GM12878 (cell line): ENCODE data around the gene SCRT2. TPM values are rescaled to one million over a fixed set of nuclear protein-coding genes. Genes with fewer than 3 reads are reported as not detected.

ENCODE experiments used
- ATAC-seq: fragments of 200-7000 bp; cut with Tn5 transposase; 3 replicates; pipeline ENCODE4 v1.9.1; 2020; ENCODE audit warnings: mild to moderate bottlenecking, moderate library complexity
- BruUV-seq: library from RNA; stranded (reverse); fragments of 400-500 nt; replicated peaks from 2 replicates; lab custom pipeline; 2021; lab: Mats Ljungman, UMichigan
- CTCF ChIA-PET: fragments of 300-600 bp; sonication (Branson Sonifier 250); formaldehyde crosslinking; extraction: SDS; loops from one replicate; lab custom pipeline; 2021; ENCODE audit warnings: inconsistent platforms; lab: Yijun Ruan, JAX
- POLR2A ChIA-PET: fragments of 350-600 bp; formaldehyde crosslinking; extraction: SDS; loops from one replicate; lab custom pipeline; 2021; ENCODE audit warnings: inconsistent platforms; lab: Charles Lee
- RAD21 ChIA-PET: fragments of 300-600 bp; sonication (Branson Sonifier 250); formaldehyde crosslinking; loops from one replicate; lab custom pipeline; 2023; ENCODE audit warnings: antibody characterized with exemption; ENCODE audit not compliant: unreplicated experiment; lab: Charles Lee
- SMC1A ChIA-PET: fragments of 300-600 bp; sonication (Branson Sonifier 250); formaldehyde crosslinking; loops from one replicate; lab custom pipeline; 2023; ENCODE audit not compliant: unreplicated experiment, uncharacterized antibody; lab: Charles Lee
- DNase-seq: peaks from one replicate; pipeline ENCODE4 v3.0.0-alpha.2; 2011; ENCODE audit warnings: low read depth, low spot score
- FAIRE-seq: peaks from 3 replicates; lab custom pipeline; 2011; peaks lifted over from hg19 to GRCh38; lab: Jason Lieb, UNC
- H2AFZ ChIP-seq: 2 replicates; pipeline ENCODE4 v1.6.0; 2011; ENCODE audit warnings: low read depth, low read length, control low read depth; ENCODE audit not compliant: control insufficient read depth
- H3K27ac ChIP-seq: 2 replicates; pipeline ENCODE4 v1.5.1; 2011; ENCODE audit warnings: control low read depth; ENCODE audit not compliant: control insufficient read depth, insufficient read depth
- H3K27me3 ChIP-seq, 2 experiments: replicated peaks in 1 of 2; 2 replicates each; pipeline versions ENCODE4 v1.6.0 to v1.6.1; 2011; ENCODE audit warnings: low read length in 1 of 2; ENCODE audit not compliant: control insufficient read depth in 2 of 2, insufficient read depth in 2 of 2
- H3K36me3 ChIP-seq, 2 experiments: 2 replicates each; pipeline ENCODE4 v1.5.1; 2011; ENCODE audit warnings: low read length in 1 of 2; ENCODE audit not compliant: control insufficient read depth in 2 of 2, insufficient read depth in 2 of 2
- H3K4me1 ChIP-seq: 2 replicates; pipeline ENCODE4 v1.6.1; 2011; ENCODE audit warnings: mild to moderate bottlenecking, low read length, moderate library complexity, mixed read lengths; ENCODE audit not compliant: control insufficient read depth, insufficient read depth
- H3K4me2 ChIP-seq: 2 replicates; pipeline ENCODE4 v1.6.0; 2011; ENCODE audit warnings: control low read depth; ENCODE audit not compliant: control insufficient read depth, insufficient read depth
- H3K4me3 ChIP-seq: fragments of 200-600 bp; sonication (generic); 2 replicates; pipeline ENCODE4 v1.5.1; 2016
- H3K79me2 ChIP-seq: 2 replicates; pipeline ENCODE4 v1.6.0; 2011; ENCODE audit warnings: low read length; ENCODE audit not compliant: control insufficient read depth, insufficient read depth
- H3K9ac ChIP-seq: 2 replicates; pipeline ENCODE4 v1.8.0; 2011; ENCODE audit warnings: low read length, control low read depth, mixed read lengths; ENCODE audit not compliant: control insufficient read depth, insufficient read depth
- H3K9me3 ChIP-seq: replicated peaks from 3 replicates; pipeline ENCODE4 v1.5.1; 2011; ENCODE audit warnings: mild to moderate bottlenecking, low read length; ENCODE audit not compliant: control insufficient read depth, insufficient read depth
- H4K20me1 ChIP-seq: 2 replicates; pipeline ENCODE4 v1.6.0; 2011; ENCODE audit not compliant: control insufficient read depth, insufficient read depth
- DPF2 ChIP-seq: fragments of 450-650 bp; IDR thresholded peaks from 2 replicates; pipeline ENCODE4 v1.6.1; 2017; ENCODE audit warnings: mild to moderate bottlenecking
- FOXK2 ChIP-seq: fragments of 450-650 bp; IDR thresholded peaks from 2 replicates; pipeline ENCODE4 v1.6.1; 2017; ENCODE audit warnings: mild to moderate bottlenecking, moderate library complexity
- GATAD2B ChIP-seq: fragments of 450-650 bp; conservative IDR thresholded peaks from 2 replicates; pipeline ENCODE4 v1.6.1; 2017; ENCODE audit warnings: low read depth, mild to moderate bottlenecking, moderate library complexity
- HCFC1 ChIP-seq: fragments of 150-350 bp; IDR thresholded peaks from 2 replicates; pipeline ENCODE4 v1.6.1; 2014; ENCODE audit warnings: low read length
- MEF2A ChIP-seq: IDR thresholded peaks from 2 replicates; pipeline ENCODE4 v1.6.1; 2011; ENCODE audit warnings: low read depth, mild to moderate bottlenecking, low read length, moderate library complexity; ENCODE audit not compliant: insufficient read depth
- NFXL1 ChIP-seq: fragments of 450-650 bp; IDR thresholded peaks from 2 replicates; pipeline ENCODE4 v1.6.1; 2017; ENCODE audit warnings: antibody characterized with exemption, mild to moderate bottlenecking, borderline replicate concordance
- SIX5 ChIP-seq: IDR thresholded peaks from 2 replicates; pipeline ENCODE4 v1.6.1; 2011; ENCODE audit warnings: mild to moderate bottlenecking, low read depth, low read length, moderate library complexity; ENCODE audit not compliant: severe bottlenecking
- ZBED1 ChIP-seq: IDR thresholded peaks from 2 replicates; pipeline ENCODE4 v1.6.1; 2016; ENCODE audit warnings: borderline replicate concordance
- ZNF622 ChIP-seq: fragments of 450-650 bp; IDR thresholded peaks from 2 replicates; pipeline ENCODE4 v1.6.1; 2017; ENCODE audit warnings: mild to moderate bottlenecking, inconsistent platforms
- WGBS: methylation state at CpG from one replicate; pipeline ENCODE4 v1.1.6; 2016; ENCODE audit warnings: low lambda C conversion rate; ENCODE audit not compliant: insufficient replicate concordance, insufficient coverage; ENCODE audit errors: missing lambda C conversion rate; 5-methylcytosine and 5-hydroxymethylcytosine counted together
- in situ Hi-C: fragments of 300-500 bp; cut with MboI; formaldehyde crosslinking; loops from 9 replicates; pipeline ENCODE4 v1.14.3; 2018; ENCODE audit warnings: mixed read lengths
- intact Hi-C: fragments of 100-400 bp; cut with micrococcal nuclease; formaldehyde crosslinking; loops from one replicate; pipeline ENCODE4 v1.14.2; 2022; ENCODE audit not compliant: unreplicated experiment
- polyA plus RNA-seq, 11 experiments: library from polyadenylated mRNA; depleted of rRNA in 4 of 11; unstranded in 6 of 11; stranded (reverse) in 5 of 11; fragments of >200 nt; fragmentation: Nextera tagmentation in 4 of 11; fragmentation: Illumina TruSeq in 1 of 11; extraction: Ambion mirVana in 4 of 11; extraction: Trizol in 1 of 11; gene quantifications; 1 replicate in 1 of 11; 2 replicates in 10 of 11; pipeline versions ENCODE4 v1.2.1 to v1.2.3, GENCODE V29; 2011 to 2016; ENCODE audit warnings: inconsistent platforms in 2 of 11, missing spikeins in 2 of 11, low read depth in 1 of 11
- total RNA-seq, 4 experiments: library from RNA; depleted of rRNA in 3 of 4; stranded (reverse); fragments of >200 nt in 3 of 4; fragmentation: Illumina TruSeq in 1 of 4; extraction: Trizol in 1 of 4; gene quantifications; 2 replicates each; pipeline versions ENCODE4 v1.2.1 to v1.2.3, GENCODE V29; 2013 to 2021
- TF ChIP-seq, protein P1 (sequence below): IDR thresholded peaks from 2 replicates; pipeline ENCODE4 v1.6.1; 2012; ENCODE audit warnings: mild to moderate bottlenecking, low read depth, low read length
- TF ChIP-seq, protein P2 (sequence below): IDR thresholded peaks from 2 replicates; pipeline ENCODE4 v1.6.1; 2011; ENCODE audit warnings: low read depth, low read length, improper control_type of control experiment, borderline replicate concordance
- TF ChIP-seq, protein P3 (sequence below): fragments of 450-650 bp; IDR thresholded peaks from 2 replicates; pipeline ENCODE4 v1.6.1; 2014; ENCODE audit warnings: mild to moderate bottlenecking
- TF ChIP-seq, protein P4 (sequence below): fragments of 150-350 bp; IDR thresholded peaks from 2 replicates; pipeline ENCODE4 v1.6.1; 2016; ENCODE audit warnings: low read depth, low read length

SCRT2 gene
- total and polyA plus RNA-seq, 10 of the 15 experiments (the other 5 are each of a cell fraction or from before 2014, with no cell fraction given), result not detected

DNA sequence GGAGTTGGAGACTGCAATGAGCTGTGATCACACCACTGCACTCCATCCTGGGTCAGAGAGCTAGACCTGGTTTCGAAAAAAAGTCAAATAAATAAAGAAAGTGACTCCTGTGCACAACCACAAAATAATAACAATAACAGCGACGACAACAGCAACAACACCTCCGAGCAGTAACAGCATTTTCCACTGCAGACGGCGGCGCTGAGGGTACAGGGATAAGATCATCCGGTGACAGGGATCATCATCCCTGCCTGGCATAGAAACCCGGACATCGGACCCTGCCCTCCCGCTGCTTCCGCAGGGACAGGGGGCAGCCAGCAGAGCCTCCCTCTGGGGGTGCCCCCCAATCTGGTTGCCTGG lies 34.1 kb downstream of the SCRT2 start (continued):
- TF ChIP-seq, protein P1, sequence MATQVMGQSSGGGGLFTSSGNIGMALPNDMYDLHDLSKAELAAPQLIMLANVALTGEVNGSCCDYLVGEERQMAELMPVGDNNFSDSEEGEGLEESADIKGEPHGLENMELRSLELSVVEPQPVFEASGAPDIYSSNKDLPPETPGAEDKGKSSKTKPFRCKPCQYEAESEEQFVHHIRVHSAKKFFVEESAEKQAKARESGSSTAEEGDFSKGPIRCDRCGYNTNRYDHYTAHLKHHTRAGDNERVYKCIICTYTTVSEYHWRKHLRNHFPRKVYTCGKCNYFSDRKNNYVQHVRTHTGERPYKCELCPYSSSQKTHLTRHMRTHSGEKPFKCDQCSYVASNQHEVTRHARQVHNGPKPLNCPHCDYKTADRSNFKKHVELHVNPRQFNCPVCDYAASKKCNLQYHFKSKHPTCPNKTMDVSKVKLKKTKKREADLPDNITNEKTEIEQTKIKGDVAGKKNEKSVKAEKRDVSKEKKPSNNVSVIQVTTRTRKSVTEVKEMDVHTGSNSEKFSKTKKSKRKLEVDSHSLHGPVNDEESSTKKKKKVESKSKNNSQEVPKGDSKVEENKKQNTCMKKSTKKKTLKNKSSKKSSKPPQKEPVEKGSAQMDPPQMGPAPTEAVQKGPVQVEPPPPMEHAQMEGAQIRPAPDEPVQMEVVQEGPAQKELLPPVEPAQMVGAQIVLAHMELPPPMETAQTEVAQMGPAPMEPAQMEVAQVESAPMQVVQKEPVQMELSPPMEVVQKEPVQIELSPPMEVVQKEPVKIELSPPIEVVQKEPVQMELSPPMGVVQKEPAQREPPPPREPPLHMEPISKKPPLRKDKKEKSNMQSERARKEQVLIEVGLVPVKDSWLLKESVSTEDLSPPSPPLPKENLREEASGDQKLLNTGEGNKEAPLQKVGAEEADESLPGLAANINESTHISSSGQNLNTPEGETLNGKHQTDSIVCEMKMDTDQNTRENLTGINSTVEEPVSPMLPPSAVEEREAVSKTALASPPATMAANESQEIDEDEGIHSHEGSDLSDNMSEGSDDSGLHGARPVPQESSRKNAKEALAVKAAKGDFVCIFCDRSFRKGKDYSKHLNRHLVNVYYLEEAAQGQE, result no peak
- TF ChIP-seq NFXL1 (no peak), ZBED1 (no peak), DPF2 (no peak)
- TF ChIP-seq, protein P2, sequence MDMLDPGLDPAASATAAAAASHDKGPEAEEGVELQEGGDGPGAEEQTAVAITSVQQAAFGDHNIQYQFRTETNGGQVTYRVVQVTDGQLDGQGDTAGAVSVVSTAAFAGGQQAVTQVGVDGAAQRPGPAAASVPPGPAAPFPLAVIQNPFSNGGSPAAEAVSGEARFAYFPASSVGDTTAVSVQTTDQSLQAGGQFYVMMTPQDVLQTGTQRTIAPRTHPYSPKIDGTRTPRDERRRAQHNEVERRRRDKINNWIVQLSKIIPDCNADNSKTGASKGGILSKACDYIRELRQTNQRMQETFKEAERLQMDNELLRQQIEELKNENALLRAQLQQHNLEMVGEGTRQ, result no peak

DNA sequence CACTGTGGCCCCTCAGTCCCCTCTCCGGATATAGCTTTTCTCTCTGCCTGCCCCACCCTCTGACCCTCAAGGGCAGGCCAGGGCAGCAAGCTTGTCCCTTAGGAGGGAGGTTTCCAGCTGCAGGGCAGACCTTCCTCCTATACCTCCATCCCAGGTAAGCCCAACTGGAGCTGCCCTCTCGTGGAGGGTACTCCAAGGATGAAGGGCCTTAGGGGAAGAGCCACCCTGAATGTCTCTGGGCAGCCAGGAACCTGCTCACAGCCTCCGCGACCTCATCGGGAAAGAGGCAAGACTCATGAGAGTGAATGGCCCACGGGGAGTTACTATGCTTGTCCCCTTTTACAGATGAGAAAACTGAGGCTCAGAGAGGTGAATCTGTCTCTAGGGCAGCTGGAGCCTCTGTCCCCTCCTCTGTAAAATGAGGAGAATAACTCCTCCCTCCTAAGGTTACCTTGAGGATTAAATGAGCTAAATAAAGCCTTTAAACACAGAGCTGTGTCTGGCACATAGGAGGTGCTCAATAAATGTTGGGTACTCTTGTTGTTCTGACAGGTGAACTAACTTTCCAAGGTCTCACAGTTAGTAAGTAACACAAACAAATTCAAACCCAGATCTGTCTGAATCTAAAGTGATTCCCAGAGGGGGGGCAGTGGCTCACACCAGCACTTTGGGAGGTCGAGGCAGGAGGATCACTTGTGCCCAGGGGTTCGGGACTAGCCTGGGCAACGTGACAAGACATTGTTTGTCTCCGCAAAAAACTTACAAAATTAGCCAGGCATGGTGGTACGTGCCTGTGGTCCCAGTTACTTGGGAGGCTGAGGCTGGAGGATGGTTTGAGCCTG lies 34.7 kb downstream of the SCRT2 start:
- POLR2A ChIA-PET, result no interaction called here
- FAIRE-seq, result no peak
- intact Hi-C loops, result no loop called here
- TF ChIP-seq SIX5 (no peak), HCFC1 (no peak), DPF2 (no peak), ZNF622 (no peak), GATAD2B (no peak), MEF2A (no peak), FOXK2 (no peak)
- TF ChIP-seq, protein P3, sequence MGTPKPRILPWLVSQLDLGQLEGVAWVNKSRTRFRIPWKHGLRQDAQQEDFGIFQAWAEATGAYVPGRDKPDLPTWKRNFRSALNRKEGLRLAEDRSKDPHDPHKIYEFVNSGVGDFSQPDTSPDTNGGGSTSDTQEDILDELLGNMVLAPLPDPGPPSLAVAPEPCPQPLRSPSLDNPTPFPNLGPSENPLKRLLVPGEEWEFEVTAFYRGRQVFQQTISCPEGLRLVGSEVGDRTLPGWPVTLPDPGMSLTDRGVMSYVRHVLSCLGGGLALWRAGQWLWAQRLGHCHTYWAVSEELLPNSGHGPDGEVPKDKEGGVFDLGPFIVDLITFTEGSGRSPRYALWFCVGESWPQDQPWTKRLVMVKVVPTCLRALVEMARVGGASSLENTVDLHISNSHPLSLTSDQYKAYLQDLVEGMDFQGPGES, result no peak
- TF ChIP-seq, protein P4, sequence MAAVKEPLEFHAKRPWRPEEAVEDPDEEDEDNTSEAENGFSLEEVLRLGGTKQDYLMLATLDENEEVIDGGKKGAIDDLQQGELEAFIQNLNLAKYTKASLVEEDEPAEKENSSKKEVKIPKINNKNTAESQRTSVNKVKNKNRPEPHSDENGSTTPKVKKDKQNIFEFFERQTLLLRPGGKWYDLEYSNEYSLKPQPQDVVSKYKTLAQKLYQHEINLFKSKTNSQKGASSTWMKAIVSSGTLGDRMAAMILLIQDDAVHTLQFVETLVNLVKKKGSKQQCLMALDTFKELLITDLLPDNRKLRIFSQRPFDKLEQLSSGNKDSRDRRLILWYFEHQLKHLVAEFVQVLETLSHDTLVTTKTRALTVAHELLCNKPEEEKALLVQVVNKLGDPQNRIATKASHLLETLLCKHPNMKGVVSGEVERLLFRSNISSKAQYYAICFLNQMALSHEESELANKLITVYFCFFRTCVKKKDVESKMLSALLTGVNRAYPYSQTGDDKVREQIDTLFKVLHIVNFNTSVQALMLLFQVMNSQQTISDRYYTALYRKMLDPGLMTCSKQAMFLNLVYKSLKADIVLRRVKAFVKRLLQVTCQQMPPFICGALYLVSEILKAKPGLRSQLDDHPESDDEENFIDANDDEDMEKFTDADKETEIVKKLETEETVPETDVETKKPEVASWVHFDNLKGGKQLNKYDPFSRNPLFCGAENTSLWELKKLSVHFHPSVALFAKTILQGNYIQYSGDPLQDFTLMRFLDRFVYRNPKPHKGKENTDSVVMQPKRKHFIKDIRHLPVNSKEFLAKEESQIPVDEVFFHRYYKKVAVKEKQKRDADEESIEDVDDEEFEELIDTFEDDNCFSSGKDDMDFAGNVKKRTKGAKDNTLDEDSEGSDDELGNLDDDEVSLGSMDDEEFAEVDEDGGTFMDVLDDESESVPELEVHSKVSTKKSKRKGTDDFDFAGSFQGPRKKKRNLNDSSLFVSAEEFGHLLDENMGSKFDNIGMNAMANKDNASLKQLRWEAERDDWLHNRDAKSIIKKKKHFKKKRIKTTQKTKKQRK, result no peak

More for the DNA sequence above, 34.7 kb downstream of the SCRT2 start:
- BruUV-seq, result no TSS peak
- no peaks in the 10 kb centered on the region for H4K20me1 ChIP-seq
- no peak overlapping the region for H3K27ac ChIP-seq
- ChIA-PET SMC1A (interaction anchor here (1.0 to 1.1 kb wide), 2 partner anchors 51 to 78 kb away, joined by 3 to 4 read pairs; no protein-coding TSS in a partner anchor), RAD21 (interaction anchor here (1.7 kb wide), 1 partner anchor 78 kb away, joined by 4 read pairs; no protein-coding TSS in a partner anchor), CTCF (interaction anchor here (0.6 to 2.2 kb wide), 4 partner anchors 16 to 109 kb away, joined by 3 to 7 read pairs (median 4); no protein-coding TSS in a partner anchor)
- H3K4me1 ChIP-seq, result no peaks in the 10 kb centered on the region
- H3K79me2 ChIP-seq, result no peaks in the 10 kb centered on the region
- H3K4me3 ChIP-seq, result no peak overlapping the region
- no peak overlapping the region for H2AFZ ChIP-seq
- no peaks in the 10 kb centered on the region for H3K9me3 ChIP-seq
- H3K27me3 ChIP-seq, result no peaks in the 10 kb centered on the region; a peak in 1 of 4 replicates
- DNase-seq (no peak), ATAC-seq (no peak)
- H3K4me2 ChIP-seq, result no peak overlapping the region
- in situ Hi-C loops, result no loop called here
- H3K9ac ChIP-seq, result no peak overlapping the region
- H3K36me3 ChIP-seq, result no peaks in the 10 kb centered on the region
- WGBS, result 51% methylated on average over 11 of the region's 11 CpGs
